Neural progenitor cell (in vitro differentiated cells): ENCODE measurements around the gene RND3.

Experiments
- EZH2 ChIP-seq: fragments of 200-600 bp; sonication (generic); IDR thresholded peaks from 2 replicates; pipeline ENCODE4 v1.6.1; 2017; ENCODE audit warnings: antibody characterized with exemption, mild to moderate bottlenecking, moderate library complexity
- TF ChIP-seq, protein P1 (sequence below): fragments of 200-600 bp; sonication (generic); IDR thresholded peaks from 2 replicates; pipeline ENCODE4 v1.5.1; 2017; ENCODE audit warnings: antibody characterized with exemption, mild to moderate bottlenecking

DNA sequence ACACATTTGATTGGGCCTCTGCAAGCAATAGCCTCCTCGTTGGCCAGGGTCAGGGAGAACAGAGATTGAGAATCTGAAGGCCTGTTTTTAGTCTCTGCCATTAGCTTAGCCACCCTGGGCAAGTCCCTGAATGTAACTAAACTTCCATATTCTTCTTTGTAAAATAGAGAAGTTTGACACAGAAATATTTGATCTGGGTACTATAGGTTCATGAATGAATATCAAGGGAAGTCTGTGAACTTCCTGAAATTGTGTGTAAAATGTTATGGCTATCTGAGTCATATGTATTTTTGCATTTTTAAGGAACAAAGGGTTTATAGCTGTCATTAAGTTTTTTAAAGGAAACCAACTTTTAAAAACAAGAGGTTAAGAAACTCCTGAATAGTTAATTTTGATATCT is 23.2 kb downstream of the RND3 start:
- TF ChIP-seq, protein P1, sequence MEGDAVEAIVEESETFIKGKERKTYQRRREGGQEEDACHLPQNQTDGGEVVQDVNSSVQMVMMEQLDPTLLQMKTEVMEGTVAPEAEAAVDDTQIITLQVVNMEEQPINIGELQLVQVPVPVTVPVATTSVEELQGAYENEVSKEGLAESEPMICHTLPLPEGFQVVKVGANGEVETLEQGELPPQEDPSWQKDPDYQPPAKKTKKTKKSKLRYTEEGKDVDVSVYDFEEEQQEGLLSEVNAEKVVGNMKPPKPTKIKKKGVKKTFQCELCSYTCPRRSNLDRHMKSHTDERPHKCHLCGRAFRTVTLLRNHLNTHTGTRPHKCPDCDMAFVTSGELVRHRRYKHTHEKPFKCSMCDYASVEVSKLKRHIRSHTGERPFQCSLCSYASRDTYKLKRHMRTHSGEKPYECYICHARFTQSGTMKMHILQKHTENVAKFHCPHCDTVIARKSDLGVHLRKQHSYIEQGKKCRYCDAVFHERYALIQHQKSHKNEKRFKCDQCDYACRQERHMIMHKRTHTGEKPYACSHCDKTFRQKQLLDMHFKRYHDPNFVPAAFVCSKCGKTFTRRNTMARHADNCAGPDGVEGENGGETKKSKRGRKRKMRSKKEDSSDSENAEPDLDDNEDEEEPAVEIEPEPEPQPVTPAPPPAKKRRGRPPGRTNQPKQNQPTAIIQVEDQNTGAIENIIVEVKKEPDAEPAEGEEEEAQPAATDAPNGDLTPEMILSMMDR = no peak
- TF ChIP-seq EZH2 = no peak
